Neuronal stem cell (in vitro differentiated cells): ENCODE data around the gene OMP.
A peak's percentile ranks its signal among the peaks of the same experiment; 100 is the strongest.

ENCODE experiments used
- DNase-seq: peaks from one replicate; pipeline ENCODE4 v3.0.0-alpha.2; 2013; ENCODE audit warnings: low spot score
- H2AFZ ChIP-seq: one replicate; pipeline ENCODE4 v1.6.1; 2013; ENCODE audit warnings: mild to moderate bottlenecking, low read length, inconsistent platforms
- H2AK5ac ChIP-seq: 2 replicates; pipeline ENCODE4 v1.6.1; 2013; ENCODE audit warnings: low read depth, mild to moderate bottlenecking, inconsistent platforms, low read length, moderate library complexity, mixed read lengths
- H2BK120ac ChIP-seq: 2 replicates; pipeline ENCODE4 v1.6.1; 2013; ENCODE audit warnings: low read depth, mild to moderate bottlenecking, inconsistent platforms, low read length, moderate library complexity, mixed read lengths
- H2BK12ac ChIP-seq: one replicate; pipeline ENCODE4 v1.6.1; 2013; ENCODE audit warnings: low read length, inconsistent platforms
- H2BK15ac ChIP-seq: 2 replicates; pipeline ENCODE4 v1.6.1; 2013; ENCODE audit warnings: mild to moderate bottlenecking, low read length, inconsistent platforms, mixed read lengths
- H2BK5ac ChIP-seq: one replicate; pipeline ENCODE4 v1.6.1; 2013; ENCODE audit warnings: inconsistent platforms, mild to moderate bottlenecking, low read length, moderate library complexity
- H3K14ac ChIP-seq: one replicate; pipeline ENCODE4 v1.6.1; 2013; ENCODE audit warnings: low read length, inconsistent platforms
- H3K18ac ChIP-seq: 2 replicates; pipeline ENCODE4 v1.6.1; 2013; ENCODE audit warnings: low read length, inconsistent platforms
- H3K23ac ChIP-seq: 2 replicates; pipeline ENCODE4 v1.6.1; 2013; ENCODE audit warnings: low read depth, mild to moderate bottlenecking, mixed read lengths, low read length, inconsistent platforms; ENCODE audit not compliant: poor library complexity
- H3K27ac ChIP-seq: replicated peaks from 3 replicates; pipeline ENCODE4 v1.5.1; 2013; ENCODE audit warnings: low read length, inconsistent platforms
- H3K27me3 ChIP-seq, 3 experiments: 2 replicates each; pipeline ENCODE4 v1.6.1; 2013; ENCODE audit warnings: low read length in 3 of 3, mild to moderate bottlenecking in 2 of 3, inconsistent platforms in 1 of 3, low read depth in 1 of 3, mixed read lengths in 1 of 3, moderate library complexity in 1 of 3; ENCODE audit not compliant: control insufficient read depth in 3 of 3, insufficient read depth in 3 of 3
- H3K36me3 ChIP-seq, 2 donors: replicated peaks in 1 of 2; 2 replicates each; pipeline ENCODE4 v1.6.1; 2013; ENCODE audit warnings: low read length in 2 of 2; ENCODE audit not compliant: control insufficient read depth in 2 of 2, insufficient read depth in 2 of 2
- H3K4ac ChIP-seq: 2 replicates; pipeline ENCODE4 v1.6.1; 2013; ENCODE audit warnings: inconsistent platforms, mild to moderate bottlenecking, low read length, moderate library complexity
- H3K4me1 ChIP-seq, 2 donors: 1 replicate in 1 of 2; 2 replicates in 1 of 2; pipeline ENCODE4 v1.6.1; 2013; ENCODE audit warnings: low read length in 2 of 2, low read depth in 1 of 2; ENCODE audit not compliant: control insufficient read depth in 2 of 2, insufficient read depth in 1 of 2
- H3K4me2 ChIP-seq: one replicate; pipeline ENCODE4 v1.6.1; 2013; ENCODE audit warnings: mild to moderate bottlenecking, low read length, inconsistent platforms; ENCODE audit not compliant: insufficient read depth, poor library complexity, severe bottlenecking
- H3K4me3 ChIP-seq, 2 donors: 2 replicates each; pipeline ENCODE4 v1.5.1; 2013; ENCODE audit warnings: low read length in 2 of 2, mild to moderate bottlenecking in 2 of 2, inconsistent platforms in 1 of 2, moderate library complexity in 1 of 2
- H3K79me1 ChIP-seq: one replicate; pipeline ENCODE4 v1.6.1; 2013; ENCODE audit warnings: low read depth, mild to moderate bottlenecking, inconsistent platforms, low read length, moderate library complexity
- H3K9ac ChIP-seq: one replicate; pipeline ENCODE4 v1.6.1; 2013; ENCODE audit warnings: mild to moderate bottlenecking, low read depth, low read length, inconsistent platforms; ENCODE audit not compliant: poor library complexity
- H3K9me3 ChIP-seq, 2 donors: replicated peaks in 1 of 2; 2 replicates each; pipeline versions ENCODE3 to v1.6.1; 2013; ENCODE audit warnings: low read length in 2 of 2, mild to moderate bottlenecking in 2 of 2, inconsistent platforms in 1 of 2, low read depth in 1 of 2, mixed read lengths in 1 of 2, moderate library complexity in 1 of 2; ENCODE audit not compliant: control insufficient read depth in 2 of 2, insufficient read depth in 1 of 2
- H4K8ac ChIP-seq: one replicate; pipeline ENCODE4 v1.6.1; 2013; ENCODE audit warnings: low read depth, mild to moderate bottlenecking, inconsistent platforms, low read length, moderate library complexity
- H4K91ac ChIP-seq: one replicate; pipeline ENCODE4 v1.6.1; 2013; ENCODE audit warnings: low read length, low read depth, mild to moderate bottlenecking, inconsistent platforms; ENCODE audit not compliant: poor library complexity
- WGBS, 2 donors: extraction: QIAGEN DNeasy Blood & Tissue Kit; methylation state at CpG; one replicate each; pipeline ENCODE4 v1.1.7; 2013; ENCODE audit warnings: missing lambda C conversion rate in 2 of 2, mixed read lengths in 1 of 2; ENCODE audit not compliant: insufficient read length in 2 of 2, insufficient replicate concordance in 1 of 2; ENCODE audit errors: extremely low coverage in 2 of 2; 5-methylcytosine and 5-hydroxymethylcytosine counted together

Gene OMP

GRCh38 chr11:77129842-77130756 is 27.5 kb downstream of the OMP start:
- no peak overlapping the region for H3K27ac ChIP-seq
- no peak overlapping the region for H2BK15ac ChIP-seq
- H3K4ac ChIP-seq: no peak overlapping the region
- H2BK12ac ChIP-seq: no peak overlapping the region
- H4K91ac ChIP-seq: no peak overlapping the region
- peaks cover 11 to 12% of the 10 kb centered on the region in 2 donors for H3K4me1 ChIP-seq
- peaks cover 0 to 6% of the 10 kb centered on the region in 2 donors for H3K36me3 ChIP-seq
- no peaks in the 10 kb centered on the region for H3K27me3 ChIP-seq
- H2AK5ac ChIP-seq: peak overlapping the region; percentile 76
- DNase-seq: no peak
- no peak overlapping the region for H2BK120ac ChIP-seq
- H2AFZ ChIP-seq: no peak overlapping the region
- no peak overlapping the region for H2BK5ac ChIP-seq
- no peak overlapping the region for H3K9ac ChIP-seq
- H3K14ac ChIP-seq: no peak overlapping the region
- no peak overlapping the region for H3K23ac ChIP-seq
- H3K4me2 ChIP-seq: no peak overlapping the region
- H4K8ac ChIP-seq: no peak overlapping the region
- H3K79me1 ChIP-seq: no peaks in the 10 kb centered on the region
- no peaks in the 10 kb centered on the region for H3K9me3 ChIP-seq
- peak overlapping the region; percentile 30 for H3K18ac ChIP-seq
- no peak overlapping the region for H3K4me3 ChIP-seq
- no CpG with 5 or more reads among the region's 11 CpGs for WGBS, 2 donors

- Histone ChIP-seq H3K18ac (peak overlapping the region; percentile 67), H2BK120ac (no peak overlapping the region), H3K9me3 (no peaks in the 10 kb centered on the region), H3K27me3 (no peaks in the 10 kb centered on the region), H2AK5ac (peak overlapping the region; percentile 76), H3K79me1 (no peaks in the 10 kb centered on the region), H2BK15ac (no peak overlapping the region), H3K4me2 (no peak overlapping the region), H3K27ac (no peak overlapping the region), H3K4me1 (peaks cover 11 to 12% of the 10 kb centered on the region in 2 donors), H3K4ac (no peak overlapping the region), H2BK5ac (no peak overlapping the region), H3K9ac (peak overlapping the region; percentile 25), H3K14ac (no peak overlapping the region), H3K4me3 (no peak overlapping the region), H4K8ac (peak overlapping the region; percentile 44), H3K23ac (no peak overlapping the region), H3K36me3 (no peaks in the 10 kb centered on the region), H2AFZ (peak overlapping the region; percentile 47), H4K91ac (no peak overlapping the region), H2BK12ac (no peak overlapping the region)
- DNase-seq: no peak
- no CpG with 5 or more reads among the region's 9 CpGs for WGBS, 2 donors
Observed at GRCh38 chr11:77130763-77131513, 28.3 kb downstream of the OMP start.

GRCh38 chr11:77131560-77131959 is 28.9 kb downstream of the OMP start:
- H3K4me2 ChIP-seq: no peak overlapping the region
- H2BK5ac ChIP-seq: no peak overlapping the region
- no peak overlapping the region for H3K9ac ChIP-seq
- H3K27ac ChIP-seq: no peak overlapping the region
- H3K14ac ChIP-seq: no peak overlapping the region
- no peak overlapping the region for H4K91ac ChIP-seq
- peaks cover 0 to 1% (median 0%) of the 10 kb centered on the region in 3 experiments for H3K27me3 ChIP-seq
- H2BK12ac ChIP-seq: no peak overlapping the region
- H4K8ac ChIP-seq: no peak overlapping the region
- H2AK5ac ChIP-seq: peak overlapping the region; percentile 57
- no peak overlapping the region for H3K4me3 ChIP-seq
- H3K4ac ChIP-seq: no peak overlapping the region
- H2AFZ ChIP-seq: peak overlapping the region; percentile 47
- no peak overlapping the region for H3K23ac ChIP-seq
- no peak for DNase-seq
- H3K18ac ChIP-seq: no peak overlapping the region
- H3K79me1 ChIP-seq: no peaks in the 10 kb centered on the region
- no peak overlapping the region for H2BK120ac ChIP-seq
- no peaks in the 10 kb centered on the region for H3K9me3 ChIP-seq
- H2BK15ac ChIP-seq: no peak overlapping the region
- H3K36me3 ChIP-seq: no peaks in the 10 kb centered on the region
- WGBS, 2 donors: no CpG with 5 or more reads among the region's 6 CpGs
- H3K4me1 ChIP-seq: peaks cover 11 to 12% of the 10 kb centered on the region in 2 donors

- no CpG with 5 or more reads among the region's 2 CpGs for WGBS, 2 donors
- no peak overlapping the region for H3K14ac ChIP-seq
Observed at GRCh38 chr11:77135069-77135468, 32.4 kb downstream of the OMP start.

More at GRCh38 chr11:77135069-77135468, 32.4 kb downstream of the OMP start:
- H2BK15ac ChIP-seq: no peak overlapping the region
- H3K36me3 ChIP-seq: no peaks in the 10 kb centered on the region
- no peak overlapping the region for H2BK5ac ChIP-seq
- no peak overlapping the region for H4K91ac ChIP-seq
- no peak overlapping the region for H3K23ac ChIP-seq
- H2BK12ac ChIP-seq: no peak overlapping the region
- no peak overlapping the region for H2BK120ac ChIP-seq
- H3K79me1 ChIP-seq: no peaks in the 10 kb centered on the region
- peaks cover 0 to 4% of the 10 kb centered on the region in 2 donors for H3K4me1 ChIP-seq
- H3K27ac ChIP-seq: no peak overlapping the region
- no peak overlapping the region for H3K4ac ChIP-seq
- no peak for DNase-seq
- H3K4me3 ChIP-seq: no peak overlapping the region
- H3K4me2 ChIP-seq: no peak overlapping the region
- H2AK5ac ChIP-seq: no peak overlapping the region
- H3K18ac ChIP-seq: no peak overlapping the region
- H2AFZ ChIP-seq: no peak overlapping the region
- no peak overlapping the region for H4K8ac ChIP-seq
- no peaks in the 10 kb centered on the region for H3K9me3 ChIP-seq
- peaks cover 0 to 5% (median 0%) of the 10 kb centered on the region in 3 experiments for H3K27me3 ChIP-seq
- no peak overlapping the region for H3K9ac ChIP-seq
